ENCODE data around the gene NCKAP5.

The NCKAP5 gene

GRCh38 chr2:132668987-132669907 is 899.0 kb downstream of the NCKAP5 start:
- H3K36me3 ChIP-seq (ENCODE audit: insufficient read depth, low read length), result no peaks in the 10 kb centered on the region
- H3K4me1 ChIP-seq (ENCODE audit: control insufficient read depth, insufficient read depth, low read length, unreplicated experiment), result peaks cover 15% of the 10 kb centered on the region
- H3K4me3 ChIP-seq (ENCODE audit: low read depth, low read length), result peak overlapping the region; percentile 71
- peaks cover 48% of the 10 kb centered on the region for H3K27me3 ChIP-seq (ENCODE audit: insufficient read depth, low read length)
- H2AFZ ChIP-seq (ENCODE audit: low read length, unreplicated experiment), result peak overlapping the region; percentile 22
- H3K27ac ChIP-seq (ENCODE audit: low read depth, low read length), result no peak overlapping the region
- H3K79me2 ChIP-seq (ENCODE audit: control insufficient read depth, insufficient read depth, low read length, unreplicated experiment), result no peaks in the 10 kb centered on the region

DNA sequence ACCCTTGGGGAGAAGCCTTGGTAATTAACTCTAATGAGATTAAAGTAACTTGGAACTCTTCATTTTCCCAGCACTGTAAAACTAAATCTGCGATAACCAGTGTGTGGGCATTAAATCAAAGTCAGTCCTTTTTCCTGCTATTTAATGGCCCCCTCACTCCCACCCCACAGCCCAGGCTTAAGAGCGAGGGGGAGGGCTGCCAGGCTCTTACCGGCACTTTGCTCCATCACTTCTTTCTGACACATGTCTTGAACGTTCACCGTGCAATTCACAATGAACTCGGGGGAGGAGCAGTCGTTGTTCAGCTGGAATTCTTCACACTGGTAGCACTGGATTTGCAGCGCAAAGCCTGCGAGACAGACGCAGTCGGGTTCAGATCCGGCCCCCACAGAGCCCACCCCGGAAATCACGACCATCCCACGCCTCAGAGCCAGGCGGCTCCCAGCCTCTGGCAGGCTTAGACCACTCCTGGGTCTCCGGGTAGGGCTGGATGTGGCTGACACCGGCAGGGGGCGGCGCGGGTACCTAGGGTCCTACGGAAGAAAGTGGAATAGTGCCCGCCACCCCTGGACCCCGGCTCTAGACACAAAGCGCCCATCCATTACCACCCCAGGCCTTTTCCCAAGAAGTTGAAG is 900.0 kb downstream of the NCKAP5 start:
- no peak overlapping the region for H3K27ac ChIP-seq (ENCODE audit: low read depth, low read length)
- no peaks in the 10 kb centered on the region for H3K36me3 ChIP-seq (ENCODE audit: insufficient read depth, low read length)
- no peak overlapping the region for H3K4me3 ChIP-seq (ENCODE audit: low read depth, low read length)
- no peaks in the 10 kb centered on the region for H3K79me2 ChIP-seq (ENCODE audit: control insufficient read depth, insufficient read depth, low read length, unreplicated experiment)
- H3K4me1 ChIP-seq (ENCODE audit: control insufficient read depth, insufficient read depth, low read length, unreplicated experiment), result peaks cover 15% of the 10 kb centered on the region
- peaks cover 48% of the 10 kb centered on the region for H3K27me3 ChIP-seq (ENCODE audit: insufficient read depth, low read length)
- no peak overlapping the region for H2AFZ ChIP-seq (ENCODE audit: low read length, unreplicated experiment)

DNA sequence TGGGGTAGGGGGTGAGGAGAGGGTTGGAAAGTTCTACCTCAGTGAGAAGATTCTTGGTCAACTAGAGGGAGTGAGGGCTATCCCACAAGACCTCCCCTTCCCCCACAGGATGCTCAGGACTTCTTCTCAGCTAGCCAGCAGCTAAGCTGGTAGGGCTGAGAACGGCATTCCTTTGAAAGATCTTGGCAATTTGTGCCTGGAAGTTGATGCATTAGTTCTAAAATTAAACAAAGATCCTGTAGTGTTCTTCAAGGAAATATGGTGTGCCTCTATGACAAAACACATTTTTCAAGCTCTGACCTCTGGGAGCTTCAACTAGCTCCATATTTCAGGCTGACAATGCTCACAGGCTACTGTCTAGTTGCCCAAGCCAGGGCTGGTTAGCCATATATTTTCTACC is 900.6 kb downstream of the NCKAP5 start:
- peaks cover 48% of the 10 kb centered on the region for H3K27me3 ChIP-seq (ENCODE audit: insufficient read depth, low read length)
- H2AFZ ChIP-seq (ENCODE audit: low read length, unreplicated experiment), result no peak overlapping the region

DNA sequence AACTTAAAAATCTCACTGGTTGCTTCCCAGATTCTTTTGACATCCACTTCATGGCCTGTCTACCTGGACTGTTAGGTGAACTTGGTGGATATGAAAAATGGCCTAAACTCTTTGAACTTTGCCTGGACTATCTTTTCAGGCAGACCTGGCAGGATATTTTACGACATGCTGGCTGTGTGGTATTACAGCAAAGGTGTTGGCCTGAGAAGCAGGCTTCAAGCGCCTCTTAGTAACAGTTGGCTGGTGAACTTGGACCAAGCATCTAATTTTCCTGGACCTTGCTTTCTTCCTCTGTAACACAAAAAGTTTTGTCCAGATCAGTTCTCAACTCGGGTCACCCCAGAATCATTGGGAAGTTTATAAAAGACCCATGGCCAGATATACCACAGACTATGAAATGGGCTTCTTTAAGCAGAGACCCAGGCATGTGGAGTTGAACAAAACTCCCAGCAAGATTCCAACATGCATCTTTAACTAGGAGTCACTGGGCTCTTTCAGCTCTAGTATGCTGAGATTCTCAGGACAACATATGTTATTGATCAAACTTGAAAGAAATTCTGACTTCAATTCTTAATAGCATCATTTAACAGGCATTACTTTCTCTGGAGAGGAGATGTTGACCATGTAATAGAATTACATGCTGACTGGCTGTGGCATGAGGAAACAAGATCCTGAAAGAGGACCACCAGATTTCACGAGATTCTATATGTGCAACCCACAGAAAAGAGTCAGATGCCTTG is 902.7 kb downstream of the NCKAP5 start:
- no peaks in the 10 kb centered on the region for H3K36me3 ChIP-seq (ENCODE audit: insufficient read depth, low read length)
- H3K27me3 ChIP-seq (ENCODE audit: insufficient read depth, low read length), result peaks cover 56% of the 10 kb centered on the region
- no peak overlapping the region for H2AFZ ChIP-seq (ENCODE audit: low read length, unreplicated experiment)
- no peak overlapping the region for H3K27ac ChIP-seq (ENCODE audit: low read depth, low read length)
- no peak overlapping the region for H3K4me3 ChIP-seq (ENCODE audit: low read depth, low read length)
- H3K4me1 ChIP-seq (ENCODE audit: control insufficient read depth, insufficient read depth, low read length, unreplicated experiment), result peaks cover 3% of the 10 kb centered on the region
- no peaks in the 10 kb centered on the region for H3K79me2 ChIP-seq (ENCODE audit: control insufficient read depth, insufficient read depth, low read length, unreplicated experiment)

More for the DNA sequence above, 900.6 kb downstream of the NCKAP5 start:
- H3K79me2 ChIP-seq (ENCODE audit: control insufficient read depth, insufficient read depth, low read length, unreplicated experiment), result no peaks in the 10 kb centered on the region
- peaks cover 15% of the 10 kb centered on the region for H3K4me1 ChIP-seq (ENCODE audit: control insufficient read depth, insufficient read depth, low read length, unreplicated experiment)
- no peak overlapping the region for H3K4me3 ChIP-seq (ENCODE audit: low read depth, low read length)
- no peaks in the 10 kb centered on the region for H3K36me3 ChIP-seq (ENCODE audit: insufficient read depth, low read length)
- no peak overlapping the region for H3K27ac ChIP-seq (ENCODE audit: low read depth, low read length)

DNA sequence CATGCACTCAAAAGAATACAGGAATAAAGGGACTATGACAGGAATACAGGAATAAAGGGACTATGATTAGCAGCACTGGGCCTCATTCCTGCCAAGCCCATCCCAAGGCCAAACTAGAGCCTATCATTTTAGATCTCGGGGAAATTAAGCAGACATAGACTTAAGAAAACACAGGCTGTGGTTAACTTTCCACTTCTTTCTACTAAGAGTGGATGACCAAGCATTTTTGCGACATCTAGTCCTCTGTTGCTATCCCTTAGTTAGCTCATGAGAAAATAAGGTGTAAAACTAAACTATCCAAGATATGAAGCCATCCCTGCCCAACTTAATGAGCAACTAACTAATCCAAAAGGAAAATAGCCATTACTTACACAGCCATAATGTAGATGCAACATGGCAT is 904.2 kb downstream of the NCKAP5 start:
- H3K4me3 ChIP-seq (ENCODE audit: low read depth, low read length), result no peak overlapping the region
- H3K79me2 ChIP-seq (ENCODE audit: control insufficient read depth, insufficient read depth, low read length, unreplicated experiment), result no peaks in the 10 kb centered on the region
- H3K27ac ChIP-seq (ENCODE audit: low read depth, low read length), result no peak overlapping the region
- no peaks in the 10 kb centered on the region for H3K4me1 ChIP-seq (ENCODE audit: control insufficient read depth, insufficient read depth, low read length, unreplicated experiment)
- peaks cover 47% of the 10 kb centered on the region for H3K27me3 ChIP-seq (ENCODE audit: insufficient read depth, low read length)
- H3K36me3 ChIP-seq (ENCODE audit: insufficient read depth, low read length), result no peaks in the 10 kb centered on the region
- H2AFZ ChIP-seq (ENCODE audit: low read length, unreplicated experiment), result no peak overlapping the region

DNA sequence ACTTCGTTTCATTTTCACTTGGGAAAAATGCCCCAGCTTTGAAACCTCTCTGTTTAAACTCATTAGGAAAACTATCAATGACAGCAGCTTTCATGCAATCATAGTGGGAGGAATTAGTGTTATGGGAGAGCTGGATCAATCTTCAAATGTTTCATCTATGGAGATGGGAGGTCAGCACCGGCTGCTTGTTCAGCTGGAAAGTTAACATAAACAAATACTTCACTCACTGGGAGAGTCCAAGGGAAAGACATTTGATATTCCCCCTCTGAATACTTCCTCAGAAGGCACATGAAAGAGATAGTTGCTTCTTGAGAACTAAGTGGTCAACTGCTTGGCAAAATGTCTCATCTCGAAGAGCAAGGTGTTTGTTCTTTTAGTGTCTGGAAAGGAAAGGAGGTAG is 905.5 kb downstream of the NCKAP5 start:
- no peak overlapping the region for H3K27ac ChIP-seq (ENCODE audit: low read depth, low read length)
- H2AFZ ChIP-seq (ENCODE audit: low read length, unreplicated experiment), result no peak overlapping the region
- H3K79me2 ChIP-seq (ENCODE audit: control insufficient read depth, insufficient read depth, low read length, unreplicated experiment), result no peaks in the 10 kb centered on the region
- peak overlapping the region; percentile 19; the same call in 1 of the 2 replicates for H3K4me3 ChIP-seq (ENCODE audit: low read depth, low read length)
- no peaks in the 10 kb centered on the region for H3K36me3 ChIP-seq (ENCODE audit: insufficient read depth, low read length)
- H3K4me1 ChIP-seq (ENCODE audit: control insufficient read depth, insufficient read depth, low read length, unreplicated experiment), result no peaks in the 10 kb centered on the region
- peaks cover 33% of the 10 kb centered on the region for H3K27me3 ChIP-seq (ENCODE audit: insufficient read depth, low read length)

- Histone ChIP-seq H3K36me3 (ENCODE audit: insufficient read depth, low read length) (no peaks in the 10 kb centered on the region), H3K27me3 (ENCODE audit: insufficient read depth, low read length) (peaks cover 16% of the 10 kb centered on the region), H3K79me2 (ENCODE audit: control insufficient read depth, insufficient read depth, low read length, unreplicated experiment) (no peaks in the 10 kb centered on the region), H3K4me3 (ENCODE audit: low read depth, low read length) (no peak overlapping the region), H2AFZ (ENCODE audit: low read length, unreplicated experiment) (no peak overlapping the region), H3K4me1 (ENCODE audit: control insufficient read depth, insufficient read depth, low read length, unreplicated experiment) (no peaks in the 10 kb centered on the region), H3K27ac (ENCODE audit: low read depth, low read length) (no peak overlapping the region)
Observed at GRCh38 chr2:132659331-132659730, 908.9 kb downstream of the NCKAP5 start.

GRCh38 chr2:132656266-132656975 is 911.8 kb downstream of the NCKAP5 start:
- no peak overlapping the region for H2AFZ ChIP-seq (ENCODE audit: low read length, unreplicated experiment)
- no peaks in the 10 kb centered on the region for H3K36me3 ChIP-seq (ENCODE audit: insufficient read depth, low read length)
- H3K27me3 ChIP-seq (ENCODE audit: insufficient read depth, low read length), result peaks cover 14% of the 10 kb centered on the region
- H3K4me1 ChIP-seq (ENCODE audit: control insufficient read depth, insufficient read depth, low read length, unreplicated experiment), result no peaks in the 10 kb centered on the region
- no peak overlapping the region for H3K27ac ChIP-seq (ENCODE audit: low read depth, low read length)
- no peak overlapping the region for H3K4me3 ChIP-seq (ENCODE audit: low read depth, low read length)
- no peaks in the 10 kb centered on the region for H3K79me2 ChIP-seq (ENCODE audit: control insufficient read depth, insufficient read depth, low read length, unreplicated experiment)

GRCh38 chr2:132654968-132655367 is 913.3 kb downstream of the NCKAP5 start:
- H3K27me3 ChIP-seq (ENCODE audit: insufficient read depth, low read length), result no peaks in the 10 kb centered on the region; the same call in 1 of the 2 replicates
- H2AFZ ChIP-seq (ENCODE audit: low read length, unreplicated experiment), result no peak overlapping the region
- H3K27ac ChIP-seq (ENCODE audit: low read depth, low read length), result no peak overlapping the region
- H3K4me1 ChIP-seq (ENCODE audit: control insufficient read depth, insufficient read depth, low read length, unreplicated experiment), result no peaks in the 10 kb centered on the region
- H3K79me2 ChIP-seq (ENCODE audit: control insufficient read depth, insufficient read depth, low read length, unreplicated experiment), result no peaks in the 10 kb centered on the region
- H3K36me3 ChIP-seq (ENCODE audit: insufficient read depth, low read length), result no peaks in the 10 kb centered on the region
- H3K4me3 ChIP-seq (ENCODE audit: low read depth, low read length), result no peak overlapping the region

DNA sequence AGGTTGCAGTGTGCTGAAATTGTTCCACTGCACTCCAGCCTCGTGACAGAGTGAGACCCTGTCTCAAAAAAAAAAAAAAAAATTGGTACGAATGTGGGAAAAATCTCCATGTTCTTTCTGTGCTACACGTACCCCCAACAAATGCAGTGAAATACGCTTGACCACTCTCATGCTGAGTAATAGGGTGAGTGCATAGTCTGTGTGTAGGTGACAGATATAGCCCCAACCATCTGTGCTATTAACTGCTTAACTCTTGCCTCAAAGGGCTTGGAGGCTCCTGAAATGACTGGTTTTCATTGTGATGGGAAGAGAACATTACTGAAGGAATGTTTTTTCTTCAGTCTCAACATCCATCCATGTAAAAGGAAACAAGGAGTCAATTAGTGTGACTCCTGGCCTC is 913.9 kb downstream of the NCKAP5 start:
- Histone ChIP-seq H3K4me1 (ENCODE audit: control insufficient read depth, insufficient read depth, low read length, unreplicated experiment) (no peaks in the 10 kb centered on the region), H3K27me3 (ENCODE audit: insufficient read depth, low read length) (no peaks in the 10 kb centered on the region), H3K36me3 (ENCODE audit: insufficient read depth, low read length) (no peaks in the 10 kb centered on the region)

More for the DNA sequence above, 913.9 kb downstream of the NCKAP5 start:
- Histone ChIP-seq H3K4me3 (ENCODE audit: low read depth, low read length) (no peak overlapping the region), H3K79me2 (ENCODE audit: control insufficient read depth, insufficient read depth, low read length, unreplicated experiment) (no peaks in the 10 kb centered on the region), H2AFZ (ENCODE audit: low read length, unreplicated experiment) (no peak overlapping the region), H3K27ac (ENCODE audit: low read depth, low read length) (no peak overlapping the region)

Measured in ACC112 (cell line).